Mucosa of descending colon (tissue), 3 donors: Measurements from ENCODE around the gene PARVB. TPM values are rescaled to one million over a fixed set of nuclear protein-coding genes. Genes with fewer than 3 reads are reported as not detected.

ENCODE experiments used
- ATAC-seq: fragments of 200-7000 bp; cut with Tn5 transposase; one replicate; pipeline ENCODE4 v1.9.1; 2020; ENCODE audit warnings: mild to moderate bottlenecking, moderate library complexity
- DNase-seq, 3 donors: peaks; one replicate each; pipeline ENCODE4 v3.0.0-alpha.2; 2020
- H3K36me3 ChIP-seq: fragments of 200-600 bp; one replicate; pipeline ENCODE4 v1.8.0; 2021; ENCODE audit warnings: low read depth, mild to moderate bottlenecking
- H3K4me1 ChIP-seq: fragments of 200-600 bp; one replicate; pipeline ENCODE4 v1.8.0; 2021; ENCODE audit warnings: low read depth, mild to moderate bottlenecking
- H3K4me3 ChIP-seq: fragments of 200-600 bp; one replicate; pipeline ENCODE4 v1.8.0; 2021; ENCODE audit warnings: mild to moderate bottlenecking
- H3K9me3 ChIP-seq: fragments of 200-600 bp; one replicate; pipeline ENCODE4 v1.8.0; 2021; ENCODE audit warnings: mild to moderate bottlenecking
- intact Hi-C, 2 donors: fragments of 100-400 bp; cut with DNase I in 1 of 2; cut with micrococcal nuclease in 1 of 2; formaldehyde crosslinking; loops; one replicate each; pipeline versions ENCODE4 v1.11.0 to v1.11.1; 2022; cut with DNase I, micrococcal nuclease
- total RNA-seq, 3 donors: library from RNA; stranded (reverse); fragmentation: NEBNext Ultra II Directional in 2 of 3; extraction: Animal tissue kit (Norgen Biotek cat#: 25700) in 2 of 3; gene quantifications; one replicate each; pipeline versions ENCODE4 v1.2.1 to v1.2.4, GENCODE V29; 2021 to 2023
- TF ChIP-seq, protein P1 (sequence below): fragments of 200-600 bp; IDR thresholded peaks from one replicate; pipeline ENCODE4 v1.8.0; 2022; ENCODE audit warnings: antibody characterized with exemption, mild to moderate bottlenecking
- donor health status: DM: no; HTN: no; CAD: no; lungs with moderate emphysema.
- donor health status: DM: no; HTN: no; CAD: no.
- donor health status: DM: no; HTN: yes; CAD: no.

PARVB gene
- total RNA-seq, 3 donors from 2014 or later = 5.2 to 35.7 (median 14.9) TPM

DNA sequence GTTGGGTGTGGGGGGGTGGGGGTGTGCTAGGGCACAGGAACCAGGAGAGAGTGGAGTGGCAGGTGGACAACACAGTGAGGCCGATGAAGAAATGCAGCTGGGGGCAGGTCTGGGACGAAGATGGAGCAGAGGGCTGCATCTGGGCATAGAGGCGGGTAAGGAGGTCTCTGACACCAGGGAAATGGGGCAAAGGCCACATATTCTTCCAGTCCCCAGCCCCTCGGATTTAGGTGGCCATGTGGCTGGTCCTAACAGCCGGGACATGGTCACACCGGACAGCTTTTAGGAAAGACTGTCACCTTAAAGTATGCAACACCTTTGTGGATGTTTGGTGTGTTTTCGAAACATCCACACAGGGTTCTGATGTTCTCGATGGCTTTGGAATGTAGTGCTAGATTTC lies 151.6 kb downstream of the PARVB start:
- Histone ChIP-seq H3K4me3 (no peak overlapping the region), H3K36me3 (no peaks in the 10 kb centered on the region), H3K9me3 (no peaks in the 10 kb centered on the region), H3K4me1 (no peaks in the 10 kb centered on the region)
- intact Hi-C loops = no loop called here
- DNase-seq = peak in 2 of 3 donors; percentile 10 to 33
- TF ChIP-seq, protein P1, sequence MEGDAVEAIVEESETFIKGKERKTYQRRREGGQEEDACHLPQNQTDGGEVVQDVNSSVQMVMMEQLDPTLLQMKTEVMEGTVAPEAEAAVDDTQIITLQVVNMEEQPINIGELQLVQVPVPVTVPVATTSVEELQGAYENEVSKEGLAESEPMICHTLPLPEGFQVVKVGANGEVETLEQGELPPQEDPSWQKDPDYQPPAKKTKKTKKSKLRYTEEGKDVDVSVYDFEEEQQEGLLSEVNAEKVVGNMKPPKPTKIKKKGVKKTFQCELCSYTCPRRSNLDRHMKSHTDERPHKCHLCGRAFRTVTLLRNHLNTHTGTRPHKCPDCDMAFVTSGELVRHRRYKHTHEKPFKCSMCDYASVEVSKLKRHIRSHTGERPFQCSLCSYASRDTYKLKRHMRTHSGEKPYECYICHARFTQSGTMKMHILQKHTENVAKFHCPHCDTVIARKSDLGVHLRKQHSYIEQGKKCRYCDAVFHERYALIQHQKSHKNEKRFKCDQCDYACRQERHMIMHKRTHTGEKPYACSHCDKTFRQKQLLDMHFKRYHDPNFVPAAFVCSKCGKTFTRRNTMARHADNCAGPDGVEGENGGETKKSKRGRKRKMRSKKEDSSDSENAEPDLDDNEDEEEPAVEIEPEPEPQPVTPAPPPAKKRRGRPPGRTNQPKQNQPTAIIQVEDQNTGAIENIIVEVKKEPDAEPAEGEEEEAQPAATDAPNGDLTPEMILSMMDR = no peak
- ATAC-seq = no peak

- no peaks in the 10 kb centered on the region for H3K4me1 ChIP-seq
- H3K9me3 ChIP-seq = no peaks in the 10 kb centered on the region
- intact Hi-C loops = no loop called here
- TF ChIP-seq, protein P1 = no peak
- DNase-seq (no peak), ATAC-seq (no peak)
- H3K4me3 ChIP-seq = no peak overlapping the region
- H3K36me3 ChIP-seq = no peaks in the 10 kb centered on the region
These were observed 155.3 kb downstream of the PARVB start for GRCh38 chr22:44179196-44179988.

DNA sequence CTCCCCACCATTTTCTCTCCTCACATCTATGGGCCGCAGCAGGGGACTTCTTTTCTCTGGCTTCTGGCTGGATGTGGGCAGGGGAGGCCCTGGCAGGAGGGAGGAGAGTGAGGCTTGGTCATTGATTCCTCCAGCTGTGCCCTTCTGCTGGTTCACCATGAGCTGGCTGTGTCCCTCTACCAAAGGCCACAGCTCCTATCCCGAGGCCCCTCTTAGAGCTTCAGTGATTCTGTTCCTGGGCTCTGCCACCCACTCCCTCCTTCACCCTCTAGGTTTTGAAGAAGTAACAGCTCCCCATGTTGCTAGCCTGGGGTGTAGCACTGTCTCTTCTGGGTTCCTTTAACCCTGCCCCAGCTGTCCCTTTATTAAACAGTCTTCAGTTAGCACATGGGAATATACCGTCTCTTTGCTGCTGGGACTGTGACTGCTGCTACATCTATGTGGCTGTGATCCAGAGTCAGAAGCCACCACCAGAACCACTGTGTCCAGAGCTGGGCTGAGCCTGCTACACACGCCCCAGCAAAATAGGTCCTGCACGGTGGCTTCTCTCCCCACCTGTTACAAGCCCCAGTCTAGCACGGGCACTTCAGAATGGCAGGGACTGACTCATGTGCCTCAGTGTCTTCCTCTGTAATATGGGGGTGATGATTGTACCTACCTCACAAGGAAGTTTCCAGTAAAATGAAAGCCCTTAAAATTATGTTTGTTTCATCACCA lies 156.0 kb downstream of the PARVB start:
- Histone ChIP-seq H3K9me3 (no peaks in the 10 kb centered on the region), H3K4me3 (no peak overlapping the region), H3K4me1 (no peaks in the 10 kb centered on the region), H3K36me3 (no peaks in the 10 kb centered on the region)
- intact Hi-C loops = no loop called here
- ATAC-seq (no peak), DNase-seq (peak in 2 of 3 donors; percentile 12 to 30)
- TF ChIP-seq, protein P1 = no peak

- TF ChIP-seq, protein P1 = no peak
- DNase-seq (peak in 1 of 3 donors; percentile 27), ATAC-seq (peak; percentile 55)
- H3K4me1 ChIP-seq = no peaks in the 10 kb centered on the region
- no peaks in the 10 kb centered on the region for H3K9me3 ChIP-seq
- no peak within 1 kb of the TSS for H3K4me3 ChIP-seq
- no peaks in the 10 kb centered on the region for H3K36me3 ChIP-seq
- intact Hi-C loops = no loop called here
These were observed 156.6 kb downstream of the PARVB start, which contains the start of gene PARVG for GRCh38 chr22:44180706-44181032. Gene PARVG, plus strand, starts transcription at chr22:44180925. Its CDS starts 2,405 bp downstream, at chr22:44183330.

GRCh38 chr22:44181033-44181911 lies 157.2 kb downstream of the PARVB start:
- Histone ChIP-seq H3K4me3 (no peak overlapping the region), H3K9me3 (no peaks in the 10 kb centered on the region), H3K36me3 (no peaks in the 10 kb centered on the region), H3K4me1 (no peaks in the 10 kb centered on the region)
- intact Hi-C loops = no loop called here
- ATAC-seq (peak; percentile 73), DNase-seq (peak; percentile 34 to 78 (median 52))
- TF ChIP-seq, protein P1 = no peak
